Panc1 (cell line): ENCODE data around the gene PDE4B. TPM values are rescaled to one million over a fixed set of nuclear protein-coding genes. Genes with fewer than 3 reads are reported as not detected.

Experiments
- ATAC-seq: fragments of 200-7000 bp; cut with Tn5 transposase; 2 replicates; pipeline ENCODE4 v1.9.1; 2020; ENCODE audit warnings: mild to moderate bottlenecking, moderate library complexity
- BruUV-seq: library from RNA; stranded (reverse); fragments of 400-500 nt; replicated peaks from 2 replicates; lab custom pipeline; 2021; lab: Mats Ljungman, UMichigan
- CTCF ChIA-PET: fragments of 300-600 bp; sonication (Branson Sonifier 250); formaldehyde crosslinking; loops from one replicate; lab custom pipeline; 2022; ENCODE audit warnings: antibody characterized with exemption; lab: Charles Lee
- POLR2A ChIA-PET: fragments of 300-600 bp; sonication (Branson Sonifier 250); formaldehyde crosslinking; loops from one replicate; lab custom pipeline; 2022; ENCODE audit warnings: antibody characterized with exemption; lab: Charles Lee
- DNase-seq: peaks from one replicate; pipeline ENCODE4 v3.0.0-alpha.2; 2010; ENCODE audit warnings: low read depth, low spot score
- H3K27ac ChIP-seq: 2 replicates; pipeline ENCODE4 v1.5.1; 2011; ENCODE audit warnings: mild to moderate bottlenecking, low read length, inconsistent platforms
- H3K27me3 ChIP-seq: fragments of 200-500 bp; sonication (Bioruptor generic); 2 replicates; pipeline ENCODE4 v1.6.0; 2014; ENCODE audit warnings: low read length, inconsistent platforms; ENCODE audit not compliant: control insufficient read depth, insufficient read depth
- H3K36me3 ChIP-seq: fragments of 200-500 bp; sonication (Bioruptor generic); 2 replicates; pipeline ENCODE4 v1.5.1; 2014; ENCODE audit warnings: inconsistent platforms, mild to moderate bottlenecking, low read length, moderate library complexity; ENCODE audit not compliant: control insufficient read depth, insufficient read depth
- H3K4me1 ChIP-seq: 2 replicates; pipeline ENCODE4 v1.5.1; 2011; ENCODE audit warnings: inconsistent platforms, mild to moderate bottlenecking, low read length, moderate library complexity; ENCODE audit not compliant: control insufficient read depth, insufficient read depth
- H3K4me3 ChIP-seq, 2 experiments: 2 replicates each; pipeline ENCODE4 v1.5.1; 2011 to 2012; ENCODE audit warnings: low read depth in 2 of 2, low read length in 2 of 2, mild to moderate bottlenecking in 2 of 2, inconsistent platforms in 1 of 2, moderate library complexity in 1 of 2
- H3K9me3 ChIP-seq: fragments of 200-500 bp; sonication (Bioruptor generic); 2 replicates; pipeline ENCODE4 v1.5.1; 2014; ENCODE audit warnings: low read depth, mild to moderate bottlenecking, inconsistent platforms, low read length, moderate library complexity; ENCODE audit not compliant: control insufficient read depth, insufficient read depth
- POLR2AphosphoS5 ChIP-seq: IDR thresholded peaks from 2 replicates; pipeline ENCODE4 v1.6.1; 2012; ENCODE audit warnings: mild to moderate bottlenecking, low read depth, low read length, moderate library complexity
- SIN3A ChIP-seq: IDR thresholded peaks from 2 replicates; pipeline ENCODE4 v1.6.1; 2012; ENCODE audit warnings: low read depth, mild to moderate bottlenecking, low read length, moderate library complexity, borderline replicate concordance; ENCODE audit not compliant: insufficient read depth
- TCF7L2 ChIP-seq: IDR thresholded peaks from 2 replicates; pipeline ENCODE4 v1.6.1; 2011; ENCODE audit warnings: mild to moderate bottlenecking, low read depth, low read length, inconsistent platforms
- in situ Hi-C: cut with HindIII; loops from 2 replicates; pipeline ENCODE4 v1.10.0; 2016; ENCODE audit warnings: low sequenced_read_pairs, low pct_unique_long_range_greater_than_20kb
- intact Hi-C: fragments of 100-400 bp; cut with micrococcal nuclease; formaldehyde crosslinking; loops from one replicate; pipeline ENCODE4 v1.10.0; 2022; ENCODE audit not compliant: unreplicated experiment
- total RNA-seq: library from RNA; stranded (reverse); gene quantifications from one replicate; pipeline ENCODE4 v1.2.1, GENCODE V29; 2021; ENCODE audit not compliant: unreplicated experiment
- TF ChIP-seq, protein P1 (sequence below): fragments of 450-650 bp; IDR thresholded peaks from 2 replicates; pipeline ENCODE4 v1.5.1; 2017; ENCODE audit warnings: mild to moderate bottlenecking
- TF ChIP-seq, protein P2 (sequence below), 2 experiments: IDR thresholded peaks; 2 replicates each; pipeline ENCODE4 v1.6.1; 2011 to 2012; ENCODE audit warnings: low read depth in 2 of 2, control low read depth in 1 of 2, low read length in 1 of 2, mild to moderate bottlenecking in 1 of 2, moderate library complexity in 1 of 2; ENCODE audit not compliant: insufficient read depth in 1 of 2

PDE4B gene
- total RNA-seq, 1 experiment from 2014 or later: 0.26 TPM

DNA sequence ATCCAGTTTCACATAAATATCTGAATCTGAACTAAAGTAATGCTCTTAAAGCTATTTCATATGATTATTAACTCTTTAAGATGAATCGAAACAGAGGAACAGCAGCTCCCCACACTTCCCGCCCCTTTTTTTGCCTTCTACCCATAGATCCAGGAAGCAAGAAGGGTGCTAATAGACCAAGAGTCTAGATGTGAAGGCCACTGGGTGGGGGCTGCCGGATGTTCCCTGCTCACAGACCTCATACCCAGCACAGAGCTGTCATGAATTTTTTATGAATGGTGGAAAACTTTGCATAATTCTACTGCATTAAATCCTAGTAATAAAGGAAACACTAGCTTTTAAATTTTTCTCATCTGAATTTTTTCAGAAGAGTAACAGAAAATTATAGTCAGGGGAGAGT lies 457.4 kb downstream of the PDE4B start:
- no peak for ATAC-seq
- peaks cover 2% of the 10 kb centered on the region for H3K27me3 ChIP-seq
- H3K4me1 ChIP-seq: no peaks in the 10 kb centered on the region
- H3K9me3 ChIP-seq: no peaks in the 10 kb centered on the region
- intact Hi-C loops: loop anchor here (5.0 kb wide), 1 partner anchor 477 kb away; no protein-coding TSS in a partner anchor
- no peak for DNase-seq
- H3K4me3 ChIP-seq: no peak overlapping the region
- ChIA-PET CTCF (interaction anchor here (1.5 kb wide), 1 partner anchor 196 kb away, joined by 3 read pairs; no protein-coding TSS in a partner anchor), POLR2A (no interaction called here)
- H3K36me3 ChIP-seq: no peaks in the 10 kb centered on the region
- no peak for TF ChIP-seq POLR2AphosphoS5
- TF ChIP-seq, protein P1, sequence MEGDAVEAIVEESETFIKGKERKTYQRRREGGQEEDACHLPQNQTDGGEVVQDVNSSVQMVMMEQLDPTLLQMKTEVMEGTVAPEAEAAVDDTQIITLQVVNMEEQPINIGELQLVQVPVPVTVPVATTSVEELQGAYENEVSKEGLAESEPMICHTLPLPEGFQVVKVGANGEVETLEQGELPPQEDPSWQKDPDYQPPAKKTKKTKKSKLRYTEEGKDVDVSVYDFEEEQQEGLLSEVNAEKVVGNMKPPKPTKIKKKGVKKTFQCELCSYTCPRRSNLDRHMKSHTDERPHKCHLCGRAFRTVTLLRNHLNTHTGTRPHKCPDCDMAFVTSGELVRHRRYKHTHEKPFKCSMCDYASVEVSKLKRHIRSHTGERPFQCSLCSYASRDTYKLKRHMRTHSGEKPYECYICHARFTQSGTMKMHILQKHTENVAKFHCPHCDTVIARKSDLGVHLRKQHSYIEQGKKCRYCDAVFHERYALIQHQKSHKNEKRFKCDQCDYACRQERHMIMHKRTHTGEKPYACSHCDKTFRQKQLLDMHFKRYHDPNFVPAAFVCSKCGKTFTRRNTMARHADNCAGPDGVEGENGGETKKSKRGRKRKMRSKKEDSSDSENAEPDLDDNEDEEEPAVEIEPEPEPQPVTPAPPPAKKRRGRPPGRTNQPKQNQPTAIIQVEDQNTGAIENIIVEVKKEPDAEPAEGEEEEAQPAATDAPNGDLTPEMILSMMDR: no peak
- no peak for TF ChIP-seq TCF7L2
- TF ChIP-seq SIN3A: no peak
- TF ChIP-seq, protein P2, sequence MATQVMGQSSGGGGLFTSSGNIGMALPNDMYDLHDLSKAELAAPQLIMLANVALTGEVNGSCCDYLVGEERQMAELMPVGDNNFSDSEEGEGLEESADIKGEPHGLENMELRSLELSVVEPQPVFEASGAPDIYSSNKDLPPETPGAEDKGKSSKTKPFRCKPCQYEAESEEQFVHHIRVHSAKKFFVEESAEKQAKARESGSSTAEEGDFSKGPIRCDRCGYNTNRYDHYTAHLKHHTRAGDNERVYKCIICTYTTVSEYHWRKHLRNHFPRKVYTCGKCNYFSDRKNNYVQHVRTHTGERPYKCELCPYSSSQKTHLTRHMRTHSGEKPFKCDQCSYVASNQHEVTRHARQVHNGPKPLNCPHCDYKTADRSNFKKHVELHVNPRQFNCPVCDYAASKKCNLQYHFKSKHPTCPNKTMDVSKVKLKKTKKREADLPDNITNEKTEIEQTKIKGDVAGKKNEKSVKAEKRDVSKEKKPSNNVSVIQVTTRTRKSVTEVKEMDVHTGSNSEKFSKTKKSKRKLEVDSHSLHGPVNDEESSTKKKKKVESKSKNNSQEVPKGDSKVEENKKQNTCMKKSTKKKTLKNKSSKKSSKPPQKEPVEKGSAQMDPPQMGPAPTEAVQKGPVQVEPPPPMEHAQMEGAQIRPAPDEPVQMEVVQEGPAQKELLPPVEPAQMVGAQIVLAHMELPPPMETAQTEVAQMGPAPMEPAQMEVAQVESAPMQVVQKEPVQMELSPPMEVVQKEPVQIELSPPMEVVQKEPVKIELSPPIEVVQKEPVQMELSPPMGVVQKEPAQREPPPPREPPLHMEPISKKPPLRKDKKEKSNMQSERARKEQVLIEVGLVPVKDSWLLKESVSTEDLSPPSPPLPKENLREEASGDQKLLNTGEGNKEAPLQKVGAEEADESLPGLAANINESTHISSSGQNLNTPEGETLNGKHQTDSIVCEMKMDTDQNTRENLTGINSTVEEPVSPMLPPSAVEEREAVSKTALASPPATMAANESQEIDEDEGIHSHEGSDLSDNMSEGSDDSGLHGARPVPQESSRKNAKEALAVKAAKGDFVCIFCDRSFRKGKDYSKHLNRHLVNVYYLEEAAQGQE (IDR thresholded peaks at IDR 0.05; ENCODE audit: insufficient read depth in 1 of 2, low read depth in 2 of 2, low read length in 1 of 2): no peak
- no TSS peak for BruUV-seq
- no peak overlapping the region for H3K27ac ChIP-seq
- in situ Hi-C loops: no loop called here

DNA sequence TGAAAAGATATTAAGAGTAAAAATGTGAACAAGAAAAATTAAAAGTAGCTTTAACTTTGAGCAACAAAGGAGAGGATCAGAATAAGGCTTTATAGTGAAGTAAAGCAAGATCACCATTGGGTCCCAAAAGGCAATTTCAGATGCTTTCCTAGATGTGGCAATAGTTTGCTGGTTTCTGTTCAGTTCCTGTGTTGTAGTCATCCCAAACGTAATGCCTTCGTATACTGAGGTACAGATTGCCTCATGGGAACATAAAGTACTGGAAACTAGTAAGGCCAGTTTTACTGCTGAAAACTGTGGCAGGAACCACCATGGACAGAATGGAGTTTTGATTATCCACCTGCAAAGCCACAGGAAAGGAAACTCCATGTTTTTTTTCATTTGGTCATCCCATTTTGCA lies 457.8 kb downstream of the PDE4B start:
- POLR2A ChIA-PET: no interaction called here
- no peak overlapping the region for H3K27ac ChIP-seq
- in situ Hi-C loops: no loop called here
- DNase-seq (no peak), ATAC-seq (no peak)
- CTCF ChIA-PET: no interaction called here
- peaks cover 2% of the 10 kb centered on the region for H3K27me3 ChIP-seq
- TF ChIP-seq TCF7L2 (no peak), POLR2AphosphoS5 (no peak), SIN3A (no peak)
- TF ChIP-seq, protein P2 (IDR thresholded peaks at IDR 0.05; ENCODE audit: insufficient read depth in 1 of 2, low read depth in 2 of 2, low read length in 1 of 2): no peak
- TF ChIP-seq, protein P1: no peak
- intact Hi-C loops: loop anchor here (5.0 kb wide), 1 partner anchor 477 kb away; no protein-coding TSS in a partner anchor
- H3K4me1 ChIP-seq: no peaks in the 10 kb centered on the region
- no peaks in the 10 kb centered on the region for H3K9me3 ChIP-seq
- no peak overlapping the region for H3K4me3 ChIP-seq
- H3K36me3 ChIP-seq: no peaks in the 10 kb centered on the region
- BruUV-seq: no TSS peak
